Measurements from ENCODE around the gene UBA5. TPM values are rescaled to one million over a fixed set of nuclear protein-coding genes. Genes with fewer than 3 reads are reported as not detected.

The UBA5 gene
- total and polyA plus RNA-seq, 9 of the 15 experiments (the other 6 are each of a cell fraction or from before 2014, with no cell fraction given): 8.1 to 71.1 (median 29.4) TPM

GRCh38 chr3:132675408-132675807 lies 15.3 kb downstream of the UBA5 start:
- Histone ChIP-seq H3K4me1 (replicated peaks in 1 of 2; ENCODE audit: control insufficient read depth in 2 of 2, insufficient read depth in 2 of 2, low read length in 2 of 2) (no peaks in the 10 kb centered on the region), H3K9me1 (ENCODE audit: control insufficient read depth, insufficient read depth, low read length) (no peaks in the 10 kb centered on the region), H2AFZ (ENCODE audit: low read depth, low read length) (no peak overlapping the region), H3K79me2 (ENCODE audit: control insufficient read depth, insufficient read depth, low read length) (no peaks in the 10 kb centered on the region), H3K9me3 (replicated peaks; ENCODE audit: control insufficient read depth, insufficient read depth, low read depth, low read length) (no peaks in the 10 kb centered on the region), H3K27me3 (ENCODE audit: control insufficient read depth in 2 of 2, insufficient read depth in 2 of 2, low read length in 2 of 2) (no peaks in the 10 kb centered on the region), H3K4me3 (no peak overlapping the region), H4K20me1 (replicated peaks; ENCODE audit: control insufficient read depth, insufficient read depth, low read length) (no peaks in the 10 kb centered on the region), H3K27ac (ENCODE audit: extremely low read depth, low read depth, low read length) (no peak overlapping the region), H3K9ac (ENCODE audit: insufficient read depth in 1 of 2, low read depth in 2 of 2, low read length in 2 of 2) (no peak overlapping the region), H3K36me3 (ENCODE audit: control insufficient read depth, insufficient read depth, low read length) (peaks cover 64% of the 10 kb centered on the region), H3K4me2 (ENCODE audit: insufficient read depth, low read length) (no peak overlapping the region)
- CTCF ChIA-PET (ENCODE audit: low intra/inter-chr PET ratio): no interaction called here
- no peak for DNase-seq (ENCODE audit: extremely low read depth in 1 of 4, low spot score in 3 of 4)
- no peak for ATAC-seq
- POLR2A ChIA-PET: interaction anchor here (1.1 kb wide), 1 partner anchor 15 kb away, joined by 4 read pairs; no protein-coding TSS in a partner anchor
- no TSS peak for BruUV-seq (replicated peaks)
- intact Hi-C loops (cut with micrococcal nuclease) (no loop called here), in situ Hi-C loops (cut with MboI) (no loop called here)
- FAIRE-seq: no peak
- TF ChIP-seq MLX (CRISPR knock-in tag; conservative IDR thresholded peaks at IDR 0.05): no peak
- TF ChIP-seq RBM39 (optimal IDR thresholded peaks at IDR 0.05; ENCODE audit: low read depth, low read length): no peak
- no peak for TF ChIP-seq SRSF7 (optimal IDR thresholded peaks at IDR 0.05; ENCODE audit: low read depth, low read length)
- TF ChIP-seq POLR2A (conservative IDR thresholded peaks at IDR 0.05): no peak
- no peak for TF ChIP-seq ZNF79 (CRISPR knock-in tag; IDR thresholded peaks at IDR 0.05; ENCODE audit: low read depth)
- TF ChIP-seq E2F8 (IDR thresholded peaks at IDR 0.05; ENCODE audit: low read depth, partially characterized antibody): no peak
- TF ChIP-seq FOXJ2 (tag; IDR thresholded peaks at IDR 0.05): no peak
- TF ChIP-seq, protein P1, sequence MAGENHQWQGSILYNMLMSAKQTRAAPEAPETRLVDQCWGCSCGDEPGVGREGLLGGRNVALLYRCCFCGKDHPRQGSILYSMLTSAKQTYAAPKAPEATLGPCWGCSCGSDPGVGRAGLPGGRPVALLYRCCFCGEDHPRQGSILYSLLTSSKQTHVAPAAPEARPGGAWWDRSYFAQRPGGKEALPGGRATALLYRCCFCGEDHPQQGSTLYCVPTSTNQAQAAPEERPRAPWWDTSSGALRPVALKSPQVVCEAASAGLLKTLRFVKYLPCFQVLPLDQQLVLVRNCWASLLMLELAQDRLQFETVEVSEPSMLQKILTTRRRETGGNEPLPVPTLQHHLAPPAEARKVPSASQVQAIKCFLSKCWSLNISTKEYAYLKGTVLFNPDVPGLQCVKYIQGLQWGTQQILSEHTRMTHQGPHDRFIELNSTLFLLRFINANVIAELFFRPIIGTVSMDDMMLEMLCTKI (IDR thresholded peaks at IDR 0.05; ENCODE audit: partially characterized antibody): no peak
- TF ChIP-seq ESRRB (CRISPR knock-in tag; IDR thresholded peaks at IDR 0.05; ENCODE audit: borderline replicate concordance): no peak

All from K562 (cell line).